Measurements from ENCODE around the gene NOL6. TPM values are rescaled to one million over a fixed set of nuclear protein-coding genes. Genes with fewer than 3 reads are reported as not detected.
"Not testable (repeated sequence)": the region's sequence is repeated elsewhere in the genome, so short reads cannot be mapped to it uniquely, and the experiment has no call there.

Gene NOL6
- total RNA-seq, 1 experiment from 2014 or later = 49.6 TPM

DNA sequence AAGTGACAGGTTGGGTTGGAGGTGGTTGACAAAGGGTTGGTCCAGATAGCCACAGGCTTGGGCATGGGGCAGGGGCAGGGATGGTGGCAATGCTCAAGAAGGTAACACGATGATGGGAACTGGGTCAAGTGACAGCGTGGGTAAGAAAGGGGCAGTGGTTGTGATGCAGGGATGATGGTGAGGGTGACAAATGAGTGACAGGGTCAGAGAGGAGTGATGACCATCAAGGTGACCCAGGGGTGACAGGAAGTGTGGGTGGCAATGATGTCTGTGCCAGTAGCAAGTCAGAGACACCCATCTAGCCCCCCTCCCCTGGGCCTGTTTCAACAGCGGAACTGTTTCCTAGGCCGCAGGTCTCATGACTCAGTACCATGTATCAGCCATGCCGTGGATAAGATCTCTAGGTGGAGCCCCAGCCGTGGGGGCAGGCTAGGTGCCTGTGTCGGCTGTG, 46.9 kb downstream of the NOL6 start:
- POLR2A ChIA-PET (ENCODE audit: low non-redundant PET) = no interaction called here
- Histone ChIP-seq H3K4me1 (ENCODE audit: insufficient read depth, low read length, poor library complexity, severe bottlenecking) (no peaks in the 10 kb centered on the region), H3K27me3 (replicated peaks; ENCODE audit: insufficient read depth, low read depth, low read length, poor library complexity) (no peaks in the 10 kb centered on the region), H3K36me3 (ENCODE audit: insufficient read depth, low read length, poor library complexity, severe bottlenecking) (no peaks in the 10 kb centered on the region), H3K9me3 (ENCODE audit: low read depth, low read length, poor library complexity, severe bottlenecking) (no peaks in the 10 kb centered on the region), H3K27ac (ENCODE audit: low read depth, low read length, poor library complexity, severe bottlenecking) (no peak overlapping the region), H3K4me3 (ENCODE audit: low read depth, low read length, poor library complexity, severe bottlenecking) (no peak overlapping the region)
- no peak for DNase-seq (ENCODE audit: low spot score)
- no TSS peak for BruUV-seq (replicated peaks)
- no peak for TF ChIP-seq EZH2 (IDR thresholded peaks at IDR 0.05; ENCODE audit: borderline replicate concordance, low read depth, low read length, poor library complexity, severe bottlenecking)
- TF ChIP-seq, protein P1, sequence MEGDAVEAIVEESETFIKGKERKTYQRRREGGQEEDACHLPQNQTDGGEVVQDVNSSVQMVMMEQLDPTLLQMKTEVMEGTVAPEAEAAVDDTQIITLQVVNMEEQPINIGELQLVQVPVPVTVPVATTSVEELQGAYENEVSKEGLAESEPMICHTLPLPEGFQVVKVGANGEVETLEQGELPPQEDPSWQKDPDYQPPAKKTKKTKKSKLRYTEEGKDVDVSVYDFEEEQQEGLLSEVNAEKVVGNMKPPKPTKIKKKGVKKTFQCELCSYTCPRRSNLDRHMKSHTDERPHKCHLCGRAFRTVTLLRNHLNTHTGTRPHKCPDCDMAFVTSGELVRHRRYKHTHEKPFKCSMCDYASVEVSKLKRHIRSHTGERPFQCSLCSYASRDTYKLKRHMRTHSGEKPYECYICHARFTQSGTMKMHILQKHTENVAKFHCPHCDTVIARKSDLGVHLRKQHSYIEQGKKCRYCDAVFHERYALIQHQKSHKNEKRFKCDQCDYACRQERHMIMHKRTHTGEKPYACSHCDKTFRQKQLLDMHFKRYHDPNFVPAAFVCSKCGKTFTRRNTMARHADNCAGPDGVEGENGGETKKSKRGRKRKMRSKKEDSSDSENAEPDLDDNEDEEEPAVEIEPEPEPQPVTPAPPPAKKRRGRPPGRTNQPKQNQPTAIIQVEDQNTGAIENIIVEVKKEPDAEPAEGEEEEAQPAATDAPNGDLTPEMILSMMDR (conservative IDR thresholded peaks at IDR 0.05; ENCODE audit: low read depth, low read length) = no peak
- intact Hi-C loops (cut with micrococcal nuclease; ENCODE audit: unreplicated experiment) = no loop called here
- CTCF ChIA-PET = no interaction called here

DNA sequence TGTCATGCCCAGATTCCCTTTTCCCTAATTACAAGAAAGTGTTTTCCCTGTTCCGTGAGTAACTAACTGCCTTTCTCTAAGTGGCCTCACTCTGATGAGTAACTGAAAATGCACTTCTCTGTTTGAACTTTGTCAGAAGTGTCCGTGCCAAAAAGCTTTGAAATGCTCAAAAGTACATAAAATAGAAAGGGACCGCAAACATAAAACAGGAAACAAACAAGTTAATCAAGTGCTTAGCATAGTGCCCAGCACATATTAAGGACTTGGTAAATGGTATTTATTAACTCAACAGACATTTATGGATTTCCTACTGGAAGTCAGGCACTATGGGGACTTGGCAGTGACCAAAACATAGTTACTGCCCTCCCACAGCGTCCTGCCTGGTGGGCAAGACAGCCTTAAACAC, 48.6 kb downstream of the NOL6 start:
- H3K9me3 ChIP-seq (ENCODE audit: low read depth, low read length, poor library complexity, severe bottlenecking) = no peaks in the 10 kb centered on the region
- H3K36me3 ChIP-seq (ENCODE audit: insufficient read depth, low read length, poor library complexity, severe bottlenecking) = no peaks in the 10 kb centered on the region
- POLR2A ChIA-PET (ENCODE audit: low non-redundant PET) = no interaction called here
- intact Hi-C loops (cut with micrococcal nuclease; ENCODE audit: unreplicated experiment) = no loop called here
- H3K4me1 ChIP-seq (ENCODE audit: insufficient read depth, low read length, poor library complexity, severe bottlenecking) = no peaks in the 10 kb centered on the region
- TF ChIP-seq EZH2 (IDR thresholded peaks at IDR 0.05; ENCODE audit: borderline replicate concordance, low read depth, low read length, poor library complexity, severe bottlenecking) = no peak
- TF ChIP-seq, protein P1 (conservative IDR thresholded peaks at IDR 0.05; ENCODE audit: low read depth, low read length) = no peak
- CTCF ChIA-PET = no interaction called here
- H3K27ac ChIP-seq (ENCODE audit: low read depth, low read length, poor library complexity, severe bottlenecking) = no peak overlapping the region
- no peak overlapping the region for H3K4me3 ChIP-seq (ENCODE audit: low read depth, low read length, poor library complexity, severe bottlenecking)
- no TSS peak for BruUV-seq (replicated peaks)
- peaks cover under 1% of the 10 kb centered on the region for H3K27me3 ChIP-seq (replicated peaks; ENCODE audit: insufficient read depth, low read depth, low read length, poor library complexity)
- DNase-seq (ENCODE audit: low spot score) = no peak

DNA sequence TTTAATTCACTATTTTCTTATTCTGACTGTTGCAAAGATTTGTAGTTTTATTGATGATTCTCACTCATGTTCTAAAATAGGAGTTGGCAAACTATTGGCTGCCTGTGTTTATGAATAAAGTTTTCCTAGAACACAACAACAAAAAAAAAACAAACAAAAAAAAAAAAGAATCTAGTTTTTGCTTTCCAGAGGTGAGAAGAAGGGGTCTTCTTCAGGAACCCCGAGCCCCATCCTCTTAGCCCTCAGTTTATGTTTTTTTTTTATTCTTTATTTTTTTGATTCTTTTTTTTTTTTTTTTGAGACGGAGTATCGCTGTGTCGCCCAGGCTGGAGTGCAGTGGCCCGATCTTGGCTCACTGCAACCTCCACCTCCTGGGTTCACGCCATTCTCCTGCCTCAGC, 49.2 kb downstream of the NOL6 start:
- intact Hi-C loops (cut with micrococcal nuclease; ENCODE audit: unreplicated experiment); H3K27me3 ChIP-seq (replicated peaks; ENCODE audit: insufficient read depth, low read depth, low read length, poor library complexity); H3K9me3 ChIP-seq (ENCODE audit: low read depth, low read length, poor library complexity, severe bottlenecking); H3K4me1 ChIP-seq (ENCODE audit: insufficient read depth, low read length, poor library complexity, severe bottlenecking); H3K27ac ChIP-seq (ENCODE audit: low read depth, low read length, poor library complexity, severe bottlenecking); CTCF ChIA-PET; DNase-seq (ENCODE audit: low spot score); H3K36me3 ChIP-seq (ENCODE audit: insufficient read depth, low read length, poor library complexity, severe bottlenecking); BruUV-seq (replicated peaks); POLR2A ChIA-PET (ENCODE audit: low non-redundant PET); H3K4me3 ChIP-seq (ENCODE audit: low read depth, low read length, poor library complexity, severe bottlenecking): not testable (repeated sequence)

DNA sequence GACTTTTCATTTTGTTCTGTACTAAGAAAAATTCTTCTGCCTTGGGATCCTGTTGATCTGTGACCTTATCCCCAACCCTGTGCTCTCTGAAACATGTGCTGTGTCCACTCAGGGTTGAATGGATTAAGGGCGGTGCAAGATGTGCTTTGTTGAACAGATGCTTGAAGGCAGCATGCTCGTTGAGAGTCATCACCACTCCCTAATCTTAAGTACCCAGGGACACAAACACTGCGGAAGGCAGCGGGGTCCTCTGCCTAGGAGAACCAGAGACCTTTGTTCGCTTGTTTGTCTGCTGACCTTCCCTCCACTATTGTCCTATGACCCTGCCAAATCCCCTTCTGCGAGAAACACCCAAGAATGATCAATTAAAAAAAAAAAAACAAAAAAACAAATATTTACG, 49.7 kb downstream of the NOL6 start:
- H3K27ac ChIP-seq (ENCODE audit: low read depth, low read length, poor library complexity, severe bottlenecking); CTCF ChIA-PET; H3K36me3 ChIP-seq (ENCODE audit: insufficient read depth, low read length, poor library complexity, severe bottlenecking); H3K4me3 ChIP-seq (ENCODE audit: low read depth, low read length, poor library complexity, severe bottlenecking); intact Hi-C loops (cut with micrococcal nuclease; ENCODE audit: unreplicated experiment); H3K4me1 ChIP-seq (ENCODE audit: insufficient read depth, low read length, poor library complexity, severe bottlenecking); H3K9me3 ChIP-seq (ENCODE audit: low read depth, low read length, poor library complexity, severe bottlenecking); H3K27me3 ChIP-seq (replicated peaks; ENCODE audit: insufficient read depth, low read depth, low read length, poor library complexity); BruUV-seq (replicated peaks); DNase-seq (ENCODE audit: low spot score); POLR2A ChIA-PET (ENCODE audit: low non-redundant PET): not testable (repeated sequence)

Measured in A673 (cell line).